ENCODE data around the gene TAF4.
"Not testable (repeated sequence)": the region's sequence is repeated elsewhere in the genome, so short reads cannot be mapped to it uniquely, and the experiment has no call there.

TAF4 gene

GRCh38 chr20:62056377-62056776 lies 9.3 kb downstream of the TAF4 start:
- DNase-seq, result no peak

GRCh38 chr20:62055862-62056115 lies 9.9 kb downstream of the TAF4 start:
- DNase-seq, result not testable (repeated sequence)

GRCh38 chr20:62055106-62055861 lies 10.4 kb downstream of the TAF4 start:
- DNase-seq, result no peak

GRCh38 chr20:62054451-62054953 lies 11.2 kb downstream of the TAF4 start:
- DNase-seq, result no peak

- DNase-seq, result no peak
These were observed 12.1 kb downstream of the TAF4 start for GRCh38 chr20:62053465-62054196.

- DNase-seq, result no peak
These were observed 12.7 kb downstream of the TAF4 start for GRCh38 chr20:62052842-62053464.

- no peak for DNase-seq
These were observed 13.3 kb downstream of the TAF4 start for GRCh38 chr20:62052336-62052841.

- no peak for DNase-seq
These were observed 14.0 kb downstream of the TAF4 start for GRCh38 chr20:62051546-62052255.

- DNase-seq, result no peak
These were observed 14.5 kb downstream of the TAF4 start for GRCh38 chr20:62051144-62051543.

- no peak for DNase-seq
These were observed 15.2 kb downstream of the TAF4 start for GRCh38 chr20:62050166-62051120.

GRCh38 chr20:62049342-62050165 lies 16.1 kb downstream of the TAF4 start:
- DNase-seq, result no peak

- no peak for DNase-seq
These were observed 16.8 kb downstream of the TAF4 start for GRCh38 chr20:62048821-62049291.

- DNase-seq, result no peak
These were observed 17.3 kb downstream of the TAF4 start for GRCh38 chr20:62048346-62048761.

- no peak for DNase-seq
These were observed 17.9 kb downstream of the TAF4 start for GRCh38 chr20:62047666-62048345.

- no peak for DNase-seq
These were observed 19.2 kb downstream of the TAF4 start for GRCh38 chr20:62046431-62046830.

GRCh38 chr20:62045529-62046285 lies 20.0 kb downstream of the TAF4 start:
- no peak for DNase-seq

GRCh38 chr20:62045118-62045517 lies 20.6 kb downstream of the TAF4 start:
- DNase-seq, result no peak

- no peak for DNase-seq
These were observed 21.1 kb downstream of the TAF4 start for GRCh38 chr20:62044631-62045030.

- no peak for DNase-seq
These were observed 22.4 kb downstream of the TAF4 start for GRCh38 chr20:62043131-62043914.
